Measurements from ENCODE around the gene LNX1. TPM values are rescaled to one million over a fixed set of nuclear protein-coding genes. Genes with fewer than 3 reads are reported as not detected.

The LNX1 gene
- total RNA-seq, 1 experiment from 2014 or later: 9.3 TPM

- ChIA-PET CTCF (no interaction called here), POLR2A (no interaction called here)
- no peak overlapping the region for H3K27ac Mint-ChIP-seq (ENCODE audit: unreplicated experiment)
- peaks cover 28% of the 10 kb centered on the region for H3K36me3 Mint-ChIP-seq (ENCODE audit: insufficient read depth, unreplicated experiment)
- no peak for DNase-seq
- intact Hi-C loops (cut with micrococcal nuclease; ENCODE audit: unreplicated experiment): no loop called here
- peaks cover 6% of the 10 kb centered on the region for H3K4me1 Mint-ChIP-seq (ENCODE audit: low read depth, unreplicated experiment)
- no peak overlapping the region for H3K4me3 Mint-ChIP-seq (ENCODE audit: unreplicated experiment)
- BruUV-seq (replicated peaks): no TSS peak
- Histone ChIP-seq H3K9me3 (no peaks in the 10 kb centered on the region), H3K4me3 (ENCODE audit: low read depth, low read length) (no peak overlapping the region), H3K36me3 (ENCODE audit: control insufficient read depth, insufficient read depth, low read length) (no peaks in the 10 kb centered on the region; the same call in 1 of the 2 replicates), H3K27me3 (replicated peaks; ENCODE audit: control insufficient read depth, insufficient read depth, low read length) (no peaks in the 10 kb centered on the region), H3K4me1 (peaks cover 7% of the 10 kb centered on the region; the same call in 1 of the 2 replicates)
- TF ChIP-seq CTCF (IDR thresholded peaks at IDR 0.05; ENCODE audit: insufficient read depth in 1 of 2, low read depth in 1 of 2, low read length in 1 of 2, severe bottlenecking in 1 of 2, unreplicated experiment in 1 of 2): no peak
- H3K9me3 Mint-ChIP-seq (ENCODE audit: unreplicated experiment): peaks cover 13% of the 10 kb centered on the region
- no peaks in the 10 kb centered on the region for H3K27me3 Mint-ChIP-seq (ENCODE audit: insufficient read depth, unreplicated experiment)
These were observed 125.4 kb downstream of the LNX1 start for GRCh38 chr4:53465891-53466290.

- H3K27ac Mint-ChIP-seq (ENCODE audit: unreplicated experiment): no peak overlapping the region
- H3K4me1 Mint-ChIP-seq (ENCODE audit: low read depth, unreplicated experiment): peaks cover 6% of the 10 kb centered on the region
- intact Hi-C loops (cut with micrococcal nuclease; ENCODE audit: unreplicated experiment): no loop called here
- no peaks in the 10 kb centered on the region for H3K27me3 Mint-ChIP-seq (ENCODE audit: insufficient read depth, unreplicated experiment)
- DNase-seq: no peak
- Histone ChIP-seq H3K9me3 (no peaks in the 10 kb centered on the region), H3K27me3 (replicated peaks; ENCODE audit: control insufficient read depth, insufficient read depth, low read length) (no peaks in the 10 kb centered on the region), H3K4me3 (ENCODE audit: low read depth, low read length) (no peak overlapping the region), H3K36me3 (ENCODE audit: control insufficient read depth, insufficient read depth, low read length) (no peaks in the 10 kb centered on the region; the same call in 1 of the 2 replicates), H3K4me1 (peaks cover 8% of the 10 kb centered on the region)
- POLR2A ChIA-PET: no interaction called here
- H3K36me3 Mint-ChIP-seq (ENCODE audit: insufficient read depth, unreplicated experiment): peaks cover 28% of the 10 kb centered on the region
- no peak for TF ChIP-seq CTCF (IDR thresholded peaks at IDR 0.05; ENCODE audit: insufficient read depth in 1 of 2, low read depth in 1 of 2, low read length in 1 of 2, severe bottlenecking in 1 of 2, unreplicated experiment in 1 of 2)
- H3K9me3 Mint-ChIP-seq (ENCODE audit: unreplicated experiment): peaks cover 13% of the 10 kb centered on the region
- no TSS peak for BruUV-seq (replicated peaks)
- H3K4me3 Mint-ChIP-seq (ENCODE audit: unreplicated experiment): no peak overlapping the region
- CTCF ChIA-PET: no interaction called here
These were observed 126.0 kb downstream of the LNX1 start for GRCh38 chr4:53465281-53465680.

- DNase-seq: no peak
- no peak overlapping the region for H3K27ac Mint-ChIP-seq (ENCODE audit: unreplicated experiment)
- H3K36me3 ChIP-seq (ENCODE audit: control insufficient read depth, insufficient read depth, low read length): no peaks in the 10 kb centered on the region; the same call in 1 of the 2 replicates
- POLR2A ChIA-PET: no interaction called here
- no peak for TF ChIP-seq CTCF (IDR thresholded peaks at IDR 0.05; ENCODE audit: insufficient read depth in 1 of 2, low read depth in 1 of 2, low read length in 1 of 2, severe bottlenecking in 1 of 2, unreplicated experiment in 1 of 2)
- no peaks in the 10 kb centered on the region for H3K27me3 ChIP-seq (replicated peaks; ENCODE audit: control insufficient read depth, insufficient read depth, low read length)
- H3K9me3 ChIP-seq: no peaks in the 10 kb centered on the region
- H3K4me1 Mint-ChIP-seq (ENCODE audit: low read depth, unreplicated experiment): peaks cover 18% of the 10 kb centered on the region
- H3K36me3 Mint-ChIP-seq (ENCODE audit: insufficient read depth, unreplicated experiment): peaks cover 24% of the 10 kb centered on the region
- no peaks in the 10 kb centered on the region for H3K27me3 Mint-ChIP-seq (ENCODE audit: insufficient read depth, unreplicated experiment)
- no TSS peak for BruUV-seq (replicated peaks)
- peaks cover 13% of the 10 kb centered on the region for H3K9me3 Mint-ChIP-seq (ENCODE audit: unreplicated experiment)
- peaks cover 27% of the 10 kb centered on the region for H3K4me1 ChIP-seq
- intact Hi-C loops (cut with micrococcal nuclease; ENCODE audit: unreplicated experiment): no loop called here
- no peak overlapping the region for H3K4me3 ChIP-seq (ENCODE audit: low read depth, low read length)
- no peak overlapping the region for H3K4me3 Mint-ChIP-seq (ENCODE audit: unreplicated experiment)
- CTCF ChIA-PET: no interaction called here
These were observed 127.9 kb downstream of the LNX1 start for GRCh38 chr4:53463340-53463739.
